HG02943 (cell line): ENCODE data around the gene TAF4.

Source experiments
- ATAC-seq: cut with Tn5 transposase; IDR thresholded peaks from one replicate; pipeline ENCODE4 v1.9.1; 2021; ENCODE audit warnings: mild to moderate bottlenecking, low read depth, moderate library complexity; ENCODE audit not compliant: unreplicated experiment

The TAF4 gene

DNA sequence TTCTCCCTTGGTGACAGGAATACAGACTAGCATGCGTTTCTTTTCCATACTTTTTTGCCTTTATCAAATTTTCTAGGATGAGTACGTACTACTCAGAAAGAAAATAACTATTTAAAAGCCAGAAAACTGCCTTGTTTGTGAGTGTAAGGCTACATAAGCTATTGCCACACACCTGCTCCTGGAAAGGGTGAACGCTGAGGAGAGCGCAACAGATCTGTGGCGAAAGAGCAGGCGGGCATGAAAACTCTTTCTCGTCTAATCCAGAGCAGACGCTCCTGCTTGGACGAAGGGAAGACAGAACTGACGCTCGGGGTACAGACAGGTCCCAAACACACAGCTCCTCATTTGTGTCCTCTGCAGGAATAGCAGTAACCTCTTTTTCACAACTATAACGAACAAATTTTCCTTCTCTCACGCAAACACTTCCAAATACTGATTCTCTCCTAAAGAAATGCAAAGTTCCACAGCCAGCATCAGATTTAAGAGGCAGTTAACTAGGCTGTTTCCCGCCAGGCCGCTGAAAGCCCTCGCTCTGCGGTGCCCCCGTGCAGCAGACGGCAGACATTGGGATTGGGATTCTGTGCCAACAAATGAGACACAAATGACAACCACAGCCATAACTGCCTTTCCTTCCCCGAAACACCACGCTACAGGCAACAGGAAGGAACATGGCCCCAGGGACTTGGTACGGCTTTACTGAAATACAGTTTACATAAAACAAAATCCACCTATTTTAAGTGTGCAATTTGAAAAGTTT, 20.0 kb downstream of the TAF4 start:
- ATAC-seq, result no peak

DNA sequence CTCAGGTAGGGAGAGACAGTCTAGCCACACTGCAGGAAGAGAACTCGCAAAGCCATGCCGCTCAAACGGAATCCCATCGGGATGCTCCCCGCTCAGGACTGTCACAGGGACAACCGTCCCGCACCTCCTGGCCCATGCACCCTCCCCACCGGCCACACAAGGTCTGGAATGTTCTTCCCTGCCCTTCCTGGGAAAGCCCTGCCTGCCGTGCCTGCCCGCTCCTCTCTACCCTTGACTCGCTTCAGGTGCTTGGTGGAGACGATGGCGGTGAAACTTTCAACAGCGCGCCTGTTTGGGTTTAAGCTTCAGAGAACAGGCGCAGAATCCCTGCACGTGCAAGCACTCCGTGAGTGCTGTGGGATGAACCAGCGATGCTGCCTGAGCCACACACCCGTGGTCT, 20.6 kb downstream of the TAF4 start:
- no peak for ATAC-seq

DNA sequence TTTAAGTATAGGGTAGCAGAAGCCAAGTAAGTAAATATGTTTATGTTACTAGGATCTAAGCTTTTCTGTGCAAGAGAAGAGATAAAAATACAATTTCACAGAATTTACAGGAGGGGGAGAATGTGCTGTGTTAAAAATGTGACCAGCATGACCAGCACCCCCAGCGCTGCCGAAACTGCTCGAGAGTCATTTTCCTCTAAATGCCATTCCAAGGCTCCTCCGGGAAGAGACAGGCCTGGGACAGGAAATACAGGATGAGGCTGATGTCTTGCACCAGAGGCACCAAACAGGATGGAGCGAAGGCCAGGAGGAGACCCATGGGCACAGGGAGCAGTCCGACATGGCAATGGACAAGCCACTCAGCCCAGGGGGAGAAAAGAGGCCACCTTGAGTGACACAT, 21.1 kb downstream of the TAF4 start:
- no peak for ATAC-seq

DNA sequence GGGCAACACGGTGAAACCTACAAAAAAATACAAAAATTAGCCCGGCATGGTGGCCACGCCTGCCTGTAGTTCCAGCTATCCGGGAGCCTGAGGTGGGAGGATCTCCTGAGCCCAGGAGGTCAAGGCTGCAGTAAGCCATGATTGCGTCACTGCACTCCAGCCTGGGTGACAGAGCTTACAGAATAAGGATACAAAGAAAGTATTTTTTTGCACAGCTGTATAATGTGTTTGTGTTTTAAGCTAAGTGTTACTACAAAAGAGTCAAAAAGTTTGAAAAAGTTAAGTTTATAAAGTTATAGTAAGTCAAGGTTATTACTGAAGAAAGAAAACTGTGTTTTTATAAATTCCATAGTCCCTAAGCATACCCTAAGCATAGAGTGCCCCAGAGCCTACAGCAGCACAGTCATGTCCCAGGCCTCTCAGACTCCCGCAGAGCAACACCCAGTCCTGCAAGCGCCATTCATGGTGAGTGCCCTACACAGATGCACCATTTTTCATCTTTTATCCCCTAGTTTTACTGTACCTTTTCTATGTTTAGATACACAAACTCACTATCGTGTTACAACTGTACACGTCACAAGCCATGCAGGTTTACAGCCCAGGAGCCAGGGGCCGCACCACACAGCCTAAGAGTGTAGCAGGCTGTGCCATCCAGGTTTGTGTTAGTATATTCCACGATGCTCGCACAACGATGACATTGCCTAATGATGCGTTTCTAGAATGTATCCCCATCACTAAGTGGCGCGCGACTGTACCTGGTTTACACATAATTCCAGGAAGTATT, 22.4 kb downstream of the TAF4 start:
- no peak for ATAC-seq

DNA sequence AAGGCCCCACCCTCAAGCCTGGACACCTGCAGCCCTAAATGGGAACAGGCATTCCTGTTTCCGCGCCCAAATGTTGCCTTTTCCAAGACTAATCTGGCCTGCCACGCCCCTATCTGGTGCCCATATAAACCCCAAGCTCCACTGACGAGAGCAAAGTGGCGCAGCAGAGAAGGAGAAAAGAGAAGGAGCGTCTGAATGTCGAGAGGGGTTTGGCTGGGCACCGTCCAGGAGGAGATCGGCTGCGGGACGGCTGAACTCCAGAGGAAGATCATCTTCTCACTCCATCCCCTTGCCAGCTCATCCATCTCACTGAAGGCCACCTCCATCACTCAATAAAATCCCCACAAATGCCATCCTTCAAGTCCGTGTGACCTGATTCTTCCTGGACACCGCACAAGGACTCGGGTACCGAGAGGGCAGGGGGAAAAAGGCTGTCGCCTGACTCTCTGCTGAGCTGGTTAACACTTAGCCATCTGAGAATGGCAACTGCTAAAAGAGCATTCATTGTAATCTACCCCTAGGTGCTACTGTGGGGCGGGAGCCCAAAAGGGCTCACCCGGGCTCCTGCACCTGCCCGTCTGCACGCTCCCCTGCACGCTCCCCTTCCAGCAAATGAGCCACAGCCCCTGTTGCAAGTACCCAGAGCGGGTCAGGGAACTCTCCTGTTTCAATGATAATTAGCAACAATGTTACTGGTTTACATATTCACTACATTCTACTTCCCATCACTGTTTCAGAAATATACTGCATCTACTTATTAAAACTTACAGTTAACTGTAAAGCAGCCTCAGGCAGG, 23.5 kb downstream of the TAF4 start:
- no peak for ATAC-seq

- ATAC-seq, result no peak
Observed at GRCh38 chr20:62040933-62041332, 24.7 kb downstream of the TAF4 start.

GRCh38 chr20:62040381-62040922, 25.2 kb downstream of the TAF4 start:
- no peak for ATAC-seq

DNA sequence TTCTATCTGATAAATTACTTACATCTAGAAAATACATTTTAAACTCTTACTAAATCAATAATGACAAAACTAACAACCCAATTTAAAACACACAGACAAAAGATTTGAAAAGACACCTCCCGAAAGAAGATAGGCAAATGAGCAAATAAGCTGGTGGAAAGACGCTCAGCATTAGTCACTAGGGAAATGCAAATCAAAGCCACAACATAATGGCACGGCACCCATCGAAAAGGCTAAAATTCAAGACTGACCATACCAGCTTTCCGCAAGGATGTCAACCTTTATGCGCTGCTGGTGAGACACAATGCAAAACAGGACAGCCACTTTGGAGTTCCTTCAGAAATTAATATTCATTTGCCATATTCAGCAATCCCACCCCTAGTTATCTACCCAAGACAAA, 25.9 kb downstream of the TAF4 start:
- ATAC-seq, result no peak

DNA sequence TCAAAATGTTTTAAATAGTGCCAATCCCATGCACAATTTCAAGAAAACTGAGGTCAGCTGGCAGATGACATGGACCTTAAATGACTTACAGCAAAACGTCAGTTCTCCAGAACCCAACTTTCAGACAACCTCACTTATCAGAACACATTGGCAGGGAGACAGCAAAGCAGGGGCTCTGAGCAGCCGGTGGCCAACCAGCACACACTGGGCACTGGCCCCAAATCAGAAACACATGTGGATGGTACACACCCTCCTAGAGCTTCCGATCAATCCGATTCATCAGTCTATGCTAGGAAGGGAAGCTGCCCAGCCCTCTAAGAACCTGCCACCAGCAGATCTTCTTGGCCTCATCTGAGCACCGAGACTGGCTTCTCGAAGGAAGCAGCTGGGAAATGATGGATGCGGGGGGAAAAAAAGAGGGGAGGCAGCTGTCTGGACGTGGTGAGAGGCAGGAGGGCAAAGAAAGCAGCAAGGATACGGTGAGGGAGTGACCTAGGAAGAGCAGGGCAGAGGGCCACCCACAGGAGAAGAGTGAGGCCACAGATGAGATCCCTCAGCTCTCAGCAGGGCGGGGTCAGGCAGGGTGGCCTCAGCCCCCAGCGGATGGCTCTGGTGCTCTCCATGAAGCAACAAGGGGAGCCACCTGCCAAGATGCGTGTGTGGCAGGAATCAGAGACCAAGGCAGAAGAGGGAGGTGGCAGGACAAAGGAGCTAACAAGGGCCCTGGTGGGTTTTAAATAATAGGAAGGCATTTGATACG, 32.9 kb downstream of the TAF4 start:
- no peak for ATAC-seq

DNA sequence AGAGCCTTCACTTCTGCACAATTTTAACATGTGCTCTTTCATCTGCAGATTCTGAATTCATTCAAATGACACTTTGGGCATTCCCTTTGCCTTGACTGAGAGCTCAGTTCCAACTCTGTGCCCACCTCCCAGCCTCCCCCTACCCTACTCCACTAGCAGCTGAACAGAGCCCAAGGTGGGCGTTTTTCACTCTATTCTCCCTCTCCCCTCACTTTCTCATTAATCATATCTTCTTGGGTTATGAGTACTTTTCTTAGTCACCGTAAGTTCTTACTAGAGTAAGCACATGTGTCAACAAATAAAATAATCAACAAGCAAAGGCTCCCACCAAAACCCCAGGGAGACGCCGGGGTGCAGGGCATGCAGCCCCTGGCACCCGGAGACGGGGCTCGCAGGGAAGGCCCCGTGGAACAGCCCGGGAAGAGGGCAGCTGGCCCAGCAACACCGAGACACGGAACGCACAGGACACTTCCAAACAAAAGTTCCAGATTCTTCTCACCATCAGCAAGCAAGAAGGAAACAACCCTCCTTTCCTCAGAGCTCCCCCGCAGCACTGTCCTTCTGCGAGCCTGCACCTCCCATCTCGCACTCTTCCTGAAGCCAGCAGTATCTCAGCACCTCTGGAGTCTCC, 34.1 kb downstream of the TAF4 start:
- no peak for ATAC-seq

- no peak for ATAC-seq
Observed at GRCh38 chr20:62030834-62031434, 34.7 kb downstream of the TAF4 start.

DNA sequence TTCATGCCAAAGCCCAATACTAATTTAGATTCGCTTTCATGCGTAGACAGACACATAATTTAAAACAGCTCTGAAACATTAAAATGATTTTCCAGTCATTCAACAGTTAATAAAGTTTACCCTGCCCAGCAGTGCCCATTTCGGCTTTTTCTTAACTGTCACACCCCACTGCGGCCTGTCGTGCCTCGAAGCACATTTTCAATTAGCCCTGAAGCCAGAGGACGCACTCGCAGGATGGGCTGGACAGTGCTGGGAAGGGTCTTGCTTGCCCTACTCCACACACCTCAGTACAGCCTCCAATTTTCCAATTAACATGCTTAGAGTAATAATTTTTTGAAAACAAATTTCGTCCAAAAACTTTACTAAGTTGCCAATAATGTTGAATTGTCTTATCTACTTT, 35.3 kb downstream of the TAF4 start:
- ATAC-seq, result no peak

GRCh38 chr20:62029949-62030348, 35.7 kb downstream of the TAF4 start:
- ATAC-seq, result no peak

- no peak for ATAC-seq
Observed at GRCh38 chr20:62029296-62029695, 36.4 kb downstream of the TAF4 start.

DNA sequence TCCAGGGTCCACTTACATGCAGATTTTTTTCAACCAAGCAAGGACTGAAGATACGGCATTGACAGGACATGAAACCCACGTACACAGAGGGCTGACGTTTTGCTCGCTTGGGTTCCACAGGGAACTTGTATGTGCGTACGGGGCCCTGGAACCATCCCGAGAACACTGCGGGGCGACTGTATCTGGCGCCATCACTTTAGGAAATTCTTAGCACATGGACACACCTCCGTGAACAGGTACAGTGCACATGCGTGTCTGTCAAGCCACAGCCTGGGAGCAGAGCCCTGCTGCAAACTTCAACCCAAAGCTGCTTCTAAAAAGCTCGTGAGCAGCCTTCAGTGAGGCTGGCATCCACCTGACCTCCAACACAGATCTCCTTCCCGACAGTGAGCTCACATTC, 37.3 kb downstream of the TAF4 start:
- ATAC-seq, result no peak

DNA sequence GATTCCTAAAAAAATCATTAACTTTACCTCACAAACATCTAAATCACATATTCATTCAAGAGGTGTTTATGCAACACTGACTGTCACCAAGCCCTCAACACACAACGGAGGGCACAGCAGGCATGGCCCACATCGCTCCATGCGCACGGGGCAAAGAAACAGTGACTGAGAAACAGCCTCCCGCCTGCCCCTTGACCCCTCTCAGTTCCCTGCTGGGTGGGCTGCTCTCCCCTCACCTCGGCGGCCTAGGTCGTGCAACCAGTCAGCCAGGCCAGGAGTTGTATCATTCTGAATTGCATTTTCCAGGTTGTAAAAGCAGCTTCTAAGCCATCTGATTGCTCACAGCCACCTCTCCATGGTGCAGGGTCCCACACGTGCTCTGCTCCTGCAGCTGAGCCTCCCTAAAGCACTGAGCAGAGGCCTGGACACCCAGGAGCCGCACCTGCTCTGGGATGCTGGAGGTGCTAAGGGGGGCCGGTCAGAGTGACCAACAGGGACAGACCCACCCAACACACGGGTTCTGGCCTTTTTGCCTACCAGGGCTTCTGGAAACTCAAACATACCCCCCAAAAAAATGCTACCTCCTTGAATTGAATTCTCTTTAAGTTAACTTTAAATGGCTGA, 37.9 kb downstream of the TAF4 start:
- no peak for ATAC-seq

DNA sequence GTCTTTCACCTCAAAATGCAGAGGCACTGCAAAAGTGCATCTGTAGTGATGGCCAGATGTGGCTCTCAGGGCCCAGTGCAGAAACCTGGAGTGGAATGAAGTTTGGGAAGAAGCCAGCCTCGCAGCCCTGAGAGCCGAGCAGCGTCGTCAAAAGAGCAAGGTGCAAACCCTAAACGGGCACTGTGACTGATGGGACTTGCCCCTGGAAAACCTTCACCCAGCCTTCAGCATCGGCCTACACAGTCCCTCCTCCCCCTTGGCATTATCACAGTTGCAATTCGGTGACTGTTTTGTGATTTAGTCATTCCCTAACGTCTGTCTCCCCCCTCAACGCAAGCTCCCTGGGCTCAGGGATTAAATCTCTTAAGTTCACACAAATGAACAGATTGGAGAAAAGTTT, 38.6 kb downstream of the TAF4 start:
- ATAC-seq, result no peak

DNA sequence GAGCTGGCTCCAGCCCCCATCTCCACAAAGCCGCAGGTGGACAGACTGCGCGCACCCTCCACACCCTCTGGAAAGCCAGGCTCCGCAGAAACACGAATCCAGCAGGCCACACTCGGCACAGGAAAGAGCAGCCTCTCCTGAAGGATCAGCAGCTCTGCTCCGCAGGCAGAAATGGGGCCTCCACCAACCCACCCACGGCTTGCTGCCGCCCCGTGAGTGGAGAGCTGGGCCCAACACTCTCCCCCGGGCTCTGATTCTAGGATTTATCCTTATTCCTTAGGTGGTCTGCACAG, 39.2 kb downstream of the TAF4 start:
- ATAC-seq, result no peak

DNA sequence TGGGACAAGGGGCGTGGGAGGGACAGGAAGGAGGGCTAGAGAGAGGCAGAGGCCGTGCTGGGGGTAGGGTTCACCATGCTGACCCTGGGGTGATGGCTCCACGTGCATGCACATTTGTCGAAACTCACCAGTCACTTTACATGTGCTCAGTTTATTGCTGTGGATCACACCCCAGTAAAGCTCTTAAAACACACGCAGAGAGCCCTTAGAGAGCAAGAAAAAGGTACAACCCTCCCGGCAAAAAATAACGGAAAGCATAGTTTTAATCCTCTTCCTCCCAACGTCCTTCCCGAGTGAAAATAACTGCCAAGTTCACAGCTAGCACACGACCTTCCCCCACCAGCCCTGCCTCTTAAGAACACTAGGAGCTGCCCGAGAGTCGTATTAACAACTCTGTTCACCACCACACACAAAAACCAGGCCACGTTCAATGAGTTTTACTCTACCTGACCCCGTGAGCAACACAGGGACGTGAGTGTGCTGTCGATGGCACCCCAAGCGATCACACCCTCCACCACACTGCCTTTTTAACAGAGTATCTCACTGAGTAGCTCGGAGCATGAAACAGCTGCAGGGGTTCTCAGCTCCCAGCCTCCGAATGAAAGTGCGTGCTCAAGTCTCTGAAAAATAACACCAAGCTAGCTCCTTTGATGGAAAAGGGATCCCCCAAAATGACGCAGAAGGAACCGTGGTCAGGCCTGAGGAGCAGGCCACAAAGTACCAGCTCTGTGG, 39.7 kb downstream of the TAF4 start:
- ATAC-seq, result no peak
